Fibroblast of the aortic adventitia (primary cell): ENCODE results near the gene DDX27. TPM values are rescaled to one million over a fixed set of nuclear protein-coding genes. Genes with fewer than 3 reads are reported as not detected.

Experiments used
- DNase-seq: peaks from one replicate; pipeline ENCODE4 v3.0.0-alpha.2; 2010; ENCODE audit warnings: low read depth
- H3K4me3 ChIP-seq: 2 replicates; pipeline ENCODE4 v1.5.1; 2011; ENCODE audit warnings: low read depth, mild to moderate bottlenecking, control low read depth, low read length, moderate library complexity
- total RNA-seq: library from RNA; depleted of rRNA; stranded (reverse); fragments of >200 nt; gene quantifications from 2 replicates; pipeline ENCODE4 v1.2.3, GENCODE V29; 2012; ENCODE audit warnings: low replicate concordance
- TF ChIP-seq, protein P1 (sequence below): IDR thresholded peaks from 2 replicates; pipeline ENCODE4 v1.5.1; 2011; ENCODE audit warnings: mild to moderate bottlenecking, low read length, control low read depth, inconsistent platforms; ENCODE audit not compliant: insufficient read depth

DDX27 gene, protein sequence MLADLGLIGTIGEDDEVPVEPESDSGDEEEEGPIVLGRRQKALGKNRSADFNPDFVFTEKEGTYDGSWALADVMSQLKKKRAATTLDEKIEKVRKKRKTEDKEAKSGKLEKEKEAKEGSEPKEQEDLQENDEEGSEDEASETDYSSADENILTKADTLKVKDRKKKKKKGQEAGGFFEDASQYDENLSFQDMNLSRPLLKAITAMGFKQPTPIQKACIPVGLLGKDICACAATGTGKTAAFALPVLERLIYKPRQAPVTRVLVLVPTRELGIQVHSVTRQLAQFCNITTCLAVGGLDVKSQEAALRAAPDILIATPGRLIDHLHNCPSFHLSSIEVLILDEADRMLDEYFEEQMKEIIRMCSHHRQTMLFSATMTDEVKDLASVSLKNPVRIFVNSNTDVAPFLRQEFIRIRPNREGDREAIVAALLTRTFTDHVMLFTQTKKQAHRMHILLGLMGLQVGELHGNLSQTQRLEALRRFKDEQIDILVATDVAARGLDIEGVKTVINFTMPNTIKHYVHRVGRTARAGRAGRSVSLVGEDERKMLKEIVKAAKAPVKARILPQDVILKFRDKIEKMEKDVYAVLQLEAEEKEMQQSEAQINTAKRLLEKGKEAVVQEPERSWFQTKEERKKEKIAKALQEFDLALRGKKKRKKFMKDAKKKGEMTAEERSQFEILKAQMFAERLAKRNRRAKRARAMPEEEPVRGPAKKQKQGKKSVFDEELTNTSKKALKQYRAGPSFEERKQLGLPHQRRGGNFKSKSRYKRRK
- total RNA-seq = 29.3 and 42.8 TPM in 2 replicates

DNA sequence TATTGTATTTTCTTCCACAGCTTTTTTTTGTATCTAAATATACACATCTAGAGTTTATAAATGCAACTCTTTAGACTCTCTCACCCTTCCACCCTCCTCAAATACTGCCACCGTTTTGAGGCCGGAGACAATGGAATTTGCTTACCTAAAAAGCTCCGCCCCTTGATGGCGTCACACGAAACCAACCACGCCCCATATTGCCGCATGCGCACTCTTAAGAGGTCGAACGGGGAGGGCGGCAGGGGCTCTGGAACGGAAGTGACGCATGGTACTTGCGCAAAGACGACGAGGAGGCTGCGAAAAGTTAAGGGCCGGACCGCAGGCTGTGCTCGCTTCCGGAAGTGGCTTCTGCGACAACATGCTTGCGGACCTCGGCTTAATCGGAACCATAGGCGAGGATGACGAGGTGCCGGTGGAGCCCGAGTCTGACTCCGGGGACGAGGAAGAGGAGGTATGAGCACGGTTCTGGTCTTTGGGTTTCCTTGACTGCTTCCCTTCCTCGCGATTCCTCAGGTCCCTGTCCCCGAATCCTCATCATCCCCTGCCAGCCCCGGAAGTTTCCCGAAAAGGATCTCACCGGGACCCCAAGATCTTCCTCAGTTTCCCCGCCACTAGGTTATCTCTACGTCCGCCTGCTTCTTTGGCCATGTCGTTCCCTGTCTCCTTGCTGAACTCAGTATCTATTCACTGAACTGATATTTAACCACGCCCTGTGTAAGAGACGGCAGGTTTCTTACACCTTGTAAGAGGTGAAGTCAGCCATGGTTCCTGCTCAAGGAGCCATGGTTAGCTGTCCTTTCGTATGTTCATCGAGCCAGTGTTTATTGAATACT is at the start of gene DDX27:
Gene DDX27, plus strand, starts transcription at position 326 of the 833 bp plus-strand sequence. Its CDS starts 33 bp downstream, at position 359.
- peak; percentile 99 for DNase-seq
- TF ChIP-seq, protein P1, sequence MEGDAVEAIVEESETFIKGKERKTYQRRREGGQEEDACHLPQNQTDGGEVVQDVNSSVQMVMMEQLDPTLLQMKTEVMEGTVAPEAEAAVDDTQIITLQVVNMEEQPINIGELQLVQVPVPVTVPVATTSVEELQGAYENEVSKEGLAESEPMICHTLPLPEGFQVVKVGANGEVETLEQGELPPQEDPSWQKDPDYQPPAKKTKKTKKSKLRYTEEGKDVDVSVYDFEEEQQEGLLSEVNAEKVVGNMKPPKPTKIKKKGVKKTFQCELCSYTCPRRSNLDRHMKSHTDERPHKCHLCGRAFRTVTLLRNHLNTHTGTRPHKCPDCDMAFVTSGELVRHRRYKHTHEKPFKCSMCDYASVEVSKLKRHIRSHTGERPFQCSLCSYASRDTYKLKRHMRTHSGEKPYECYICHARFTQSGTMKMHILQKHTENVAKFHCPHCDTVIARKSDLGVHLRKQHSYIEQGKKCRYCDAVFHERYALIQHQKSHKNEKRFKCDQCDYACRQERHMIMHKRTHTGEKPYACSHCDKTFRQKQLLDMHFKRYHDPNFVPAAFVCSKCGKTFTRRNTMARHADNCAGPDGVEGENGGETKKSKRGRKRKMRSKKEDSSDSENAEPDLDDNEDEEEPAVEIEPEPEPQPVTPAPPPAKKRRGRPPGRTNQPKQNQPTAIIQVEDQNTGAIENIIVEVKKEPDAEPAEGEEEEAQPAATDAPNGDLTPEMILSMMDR = no peak
- peak within 1 kb of the TSS; percentile 100 for H3K4me3 ChIP-seq

DNA sequence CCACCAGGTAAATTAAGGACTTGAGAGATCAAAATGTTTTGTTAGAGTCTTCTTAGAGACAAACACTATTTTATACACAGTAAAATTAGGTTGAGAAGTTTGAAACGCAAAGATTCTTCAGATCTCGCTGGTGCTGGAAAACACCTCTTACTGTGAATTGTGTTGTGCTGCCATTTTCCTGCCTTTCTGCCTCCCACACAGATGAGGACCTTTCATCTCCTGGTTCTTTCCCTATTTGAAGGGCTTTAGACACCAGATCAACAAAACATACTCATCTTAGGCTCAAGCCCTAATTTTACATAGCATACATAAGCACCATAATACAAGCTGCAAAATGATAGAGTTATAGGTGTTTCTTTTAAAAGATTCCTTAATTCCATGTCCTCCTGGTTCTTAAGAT is 49.7 kb upstream of the DDX27 start:
- H3K4me3 ChIP-seq = no peak overlapping the region
- TF ChIP-seq, protein P1 = no peak
- DNase-seq = no peak

DNA sequence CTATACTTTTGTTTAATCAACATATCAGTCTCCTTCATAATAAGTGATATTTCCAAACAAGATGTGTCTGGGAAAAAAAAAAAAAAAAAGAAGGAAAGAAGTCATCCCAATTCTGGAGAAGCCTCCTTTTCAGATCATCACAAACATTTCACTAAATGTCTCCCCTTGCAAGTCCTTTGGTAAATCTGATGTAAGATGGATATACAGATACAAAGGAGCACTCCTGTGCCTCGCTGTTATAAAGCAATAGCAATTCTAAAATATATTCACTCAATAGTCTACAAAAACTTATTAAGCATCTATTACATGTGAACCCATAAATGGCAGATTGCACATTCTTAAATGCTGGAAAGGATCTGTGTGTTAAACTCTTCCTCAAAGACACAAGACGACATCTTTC is 48.5 kb upstream of the DDX27 start:
- no peak overlapping the region for H3K4me3 ChIP-seq
- no peak for DNase-seq
- TF ChIP-seq, protein P1 = no peak

DNA sequence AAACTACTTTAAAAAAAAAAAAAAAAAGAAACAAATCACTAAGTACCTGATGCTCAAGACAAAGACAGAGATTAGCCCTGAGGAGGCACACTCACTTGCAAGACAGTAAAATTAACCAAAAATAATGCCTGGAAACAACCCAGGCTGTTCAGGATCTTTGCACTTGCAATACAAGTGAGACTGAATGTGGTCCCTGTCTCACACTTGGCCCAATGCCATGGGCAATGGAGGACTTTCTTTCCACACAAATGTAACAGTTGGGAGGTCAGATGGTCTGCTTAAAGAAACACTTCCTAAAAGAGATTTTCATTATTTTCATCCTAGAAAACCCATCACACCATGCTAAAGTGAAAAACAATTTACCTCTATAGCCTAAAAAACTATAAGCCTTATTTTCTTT is 47.3 kb upstream of the DDX27 start:
- TF ChIP-seq, protein P1 = no peak
- H3K4me3 ChIP-seq = no peak overlapping the region
- DNase-seq = no peak

DNA sequence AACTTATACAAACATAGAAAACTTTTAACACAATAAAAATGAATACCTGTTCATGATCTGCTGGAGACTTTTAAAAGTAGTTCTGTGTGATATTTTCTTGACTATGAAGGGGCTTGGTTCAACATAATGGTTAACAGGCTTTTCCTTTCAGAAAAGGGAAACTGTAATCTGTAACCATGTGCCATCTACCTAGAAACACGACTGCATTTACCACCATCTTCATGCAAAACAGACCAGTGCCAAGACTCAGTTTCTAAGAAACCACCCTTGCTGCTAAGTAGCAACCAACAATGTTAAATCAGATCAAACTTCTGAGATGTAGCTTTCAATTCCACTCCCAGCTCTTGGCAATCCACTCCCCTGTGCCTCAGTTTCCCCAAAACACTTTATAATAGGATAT is 46.8 kb upstream of the DDX27 start:
- no peak for DNase-seq
- TF ChIP-seq, protein P1 = no peak
- no peak overlapping the region for H3K4me3 ChIP-seq

DNA sequence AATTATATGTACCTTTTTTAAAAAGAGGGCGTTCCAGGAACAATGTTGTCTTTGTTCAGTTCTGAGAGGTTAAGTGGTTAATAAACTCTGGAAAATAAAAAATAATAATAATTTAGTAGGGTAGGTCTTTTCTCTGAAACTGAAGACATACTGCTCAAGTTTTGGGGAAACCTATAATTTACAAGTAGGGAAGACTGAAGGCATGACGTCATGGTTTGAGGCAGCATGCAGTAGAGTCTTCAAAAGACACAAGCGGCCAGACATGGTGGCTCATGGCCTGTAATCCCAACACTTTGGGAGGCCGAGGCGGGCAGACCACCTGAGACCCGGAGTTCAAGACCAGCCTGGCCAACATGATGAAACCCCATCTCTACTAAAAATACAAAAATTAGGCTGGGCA is 45.0 kb upstream of the DDX27 start:
- H3K4me3 ChIP-seq = no peak overlapping the region
- DNase-seq = no peak
- TF ChIP-seq, protein P1 = no peak
